SKM-1 treated with dmso at 0.1 percent for 144 hours (cell line): ENCODE results near the gene PKHD1.

Source experiments
- DNase-seq: peaks from one replicate; lab custom pipeline; 2025; ENCODE audit not compliant: unreplicated experiment; lab: John Stamatoyannopoulos, UW

Gene PKHD1

DNA sequence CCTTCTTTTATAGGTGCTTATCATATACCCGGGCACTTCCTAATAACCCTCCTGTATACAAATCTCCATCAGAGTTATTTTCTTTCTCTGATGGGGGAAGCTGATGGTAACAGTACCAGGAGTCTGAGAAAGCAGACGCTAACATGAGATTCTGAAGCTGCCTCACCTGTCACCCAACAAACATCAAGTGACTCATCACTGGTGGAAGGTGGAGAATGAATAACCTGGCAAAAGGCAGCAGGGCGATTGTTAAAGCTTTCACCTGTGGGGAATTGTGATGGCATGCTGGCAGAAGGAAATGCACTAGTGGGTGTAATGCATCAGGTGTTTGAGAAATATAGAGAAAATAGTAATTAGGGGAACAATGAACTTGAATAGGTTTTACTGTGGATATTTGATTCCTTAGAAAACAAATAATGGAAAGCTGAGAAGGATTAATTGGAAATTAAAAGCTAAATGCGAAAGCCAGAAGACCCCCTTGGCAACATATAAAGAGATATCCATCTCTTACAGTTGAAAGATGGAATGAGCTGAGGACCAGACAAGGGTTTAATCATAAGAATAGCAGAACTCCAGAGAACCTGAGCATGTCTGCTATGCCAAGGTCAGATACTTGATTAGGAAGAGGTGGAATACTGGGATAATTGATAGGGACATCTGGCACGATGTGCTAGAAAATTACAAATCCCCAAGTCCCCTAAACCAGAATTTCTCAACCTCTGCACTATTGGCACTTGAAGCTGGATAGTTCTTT is 517.1 kb downstream of the PKHD1 start:
- DNase-seq: no peak

GRCh38 chr6:51569594-51569993 is 517.8 kb downstream of the PKHD1 start:
- DNase-seq: no peak

GRCh38 chr6:51568771-51569170 is 518.6 kb downstream of the PKHD1 start:
- no peak for DNase-seq

- no peak for DNase-seq
Observed at GRCh38 chr6:51565472-51565871, 521.9 kb downstream of the PKHD1 start.
